Right lobe of liver (tissue), 6 donors: ENCODE measurements around the gene BUD23. TPM values are rescaled to one million over a fixed set of nuclear protein-coding genes. Genes with fewer than 3 reads are reported as not detected.

ENCODE experiments used
- ATAC-seq, 4 donors: fragments of 200-7000 bp; cut with Tn5 transposase; one replicate each; pipeline ENCODE4 v1.9.1; 2020; ENCODE audit warnings: mild to moderate bottlenecking in 4 of 4, moderate library complexity in 4 of 4
- DNase-seq, 3 donors: peaks; one replicate each; pipeline ENCODE4 v3.0.0-alpha.2; 2020
- H3K27ac ChIP-seq, 3 donors: fragments of 200-600 bp; one replicate each; pipeline ENCODE4 v1.8.0; 2022
- H3K27me3 ChIP-seq, 2 donors: fragments of 200-600 bp; one replicate each; pipeline ENCODE4 v1.8.0; 2022
- H3K36me3 ChIP-seq, 4 donors: fragments of 200-600 bp; sonication (generic) in 1 of 4; one replicate each; pipeline versions ENCODE4 v1.5.1 to v1.8.0; 2017 to 2022; ENCODE audit warnings: control low read depth in 1 of 4
- H3K4me1 ChIP-seq, 4 donors: fragments of 200-600 bp; sonication (generic) in 1 of 4; one replicate each; pipeline versions ENCODE4 v1.5.1 to v1.8.0; 2017 to 2022; ENCODE audit warnings: control low read depth in 1 of 4
- H3K4me3 ChIP-seq, 3 donors: fragments of 200-600 bp; one replicate each; pipeline ENCODE4 v1.8.0; 2022
- H3K9me3 ChIP-seq, 4 donors: fragments of 200-600 bp; sonication (generic) in 1 of 4; one replicate each; pipeline versions ENCODE4 v1.5.1 to v1.8.0; 2017 to 2022; ENCODE audit warnings: control low read depth in 1 of 4
- POLR2A ChIP-seq: fragments of 450-650 bp; IDR thresholded peaks from one replicate; pipeline ENCODE4 v1.6.1; 2017; ENCODE audit warnings: antibody characterized with exemption, mild to moderate bottlenecking
- WGBS: methylation state at CpG from one replicate; pipeline ENCODE4 v1.1.6; 2018; ENCODE audit warnings: low coverage, low lambda C conversion rate; ENCODE audit not compliant: insufficient coverage; ENCODE audit errors: missing lambda C conversion rate; 5-methylcytosine and 5-hydroxymethylcytosine counted together
- intact Hi-C, 2 donors: fragments of 100-400 bp; cut with DNase I; formaldehyde crosslinking; loops; one replicate each; pipeline versions ENCODE4 v1.11.2 to v1.14.1; 2022
- total RNA-seq, 6 experiments: library from RNA; depleted of rRNA in 2 of 6; stranded (reverse); fragments of >200 nt in 2 of 6; fragmentation: NEBNext Ultra II Directional in 3 of 6; extraction: Animal tissue kit (Norgen Biotek cat#: 25700) in 3 of 6; gene quantifications; one replicate each; pipeline versions ENCODE4 v1.1.0 to v1.2.4, GENCODE V29; 2016 to 2023
- TF ChIP-seq, protein P1 (sequence below), 4 donors: fragments of 200-600 bp in 3 of 4; fragments of 450-650 bp in 1 of 4; IDR thresholded peaks; one replicate each; pipeline versions ENCODE4 v1.5.1 to v1.8.0; 2016 to 2022; ENCODE audit warnings: antibody characterized with exemption in 4 of 4, mild to moderate bottlenecking in 2 of 4
- donor health status: DM: no; HTN: yes; CAD: no.
- donor health status: DM: no; HTN: no; CAD: no.
- donor health status: DM: no; HTN: no; CAD: no.
- donor health status: DM: no; HTN: yes; CAD: no.
- donor health status: DM: no; HTN: yes; CAD: no.

Gene BUD23
- total RNA-seq, 6 experiments from 2014 or later = 24.1 to 35.0 (median 29.2) TPM

DNA sequence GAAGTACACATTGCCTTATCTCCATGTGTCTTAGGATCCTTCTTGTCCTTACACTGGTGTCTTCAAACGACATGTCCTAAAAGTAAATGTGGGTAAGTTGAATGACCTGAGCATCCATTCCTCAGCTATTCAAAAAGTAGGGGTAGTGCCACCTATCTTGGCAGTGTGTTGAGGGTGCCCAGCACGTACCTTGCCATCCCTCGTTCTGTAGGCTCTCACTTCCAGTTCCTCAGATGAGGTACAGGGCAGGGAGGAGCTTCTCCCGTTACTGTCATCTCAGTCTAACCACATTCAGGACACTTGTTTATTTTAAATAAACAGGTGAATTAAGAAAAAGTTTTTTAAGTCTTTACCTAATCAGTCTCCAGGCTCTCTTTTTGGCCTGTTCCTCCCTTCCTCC, 13.0 kb downstream of the BUD23 start:
- Histone ChIP-seq H3K9me3 (no peaks in the 10 kb centered on the region), H3K27me3 (no peaks in the 10 kb centered on the region), H3K4me1 (no peaks in the 10 kb centered on the region), H3K36me3 (peaks cover 0 to 54% (median 23%) of the 10 kb centered on the region in 4 donors), H3K4me3 (no peak overlapping the region), H3K27ac (no peak overlapping the region)
- intact Hi-C loops = no loop called here
- no peak for DNase-seq
- ATAC-seq = no peak
- WGBS = 91% methylated on average over 4 of the region's 4 CpGs
- no peak for TF ChIP-seq POLR2A
- TF ChIP-seq, protein P1, sequence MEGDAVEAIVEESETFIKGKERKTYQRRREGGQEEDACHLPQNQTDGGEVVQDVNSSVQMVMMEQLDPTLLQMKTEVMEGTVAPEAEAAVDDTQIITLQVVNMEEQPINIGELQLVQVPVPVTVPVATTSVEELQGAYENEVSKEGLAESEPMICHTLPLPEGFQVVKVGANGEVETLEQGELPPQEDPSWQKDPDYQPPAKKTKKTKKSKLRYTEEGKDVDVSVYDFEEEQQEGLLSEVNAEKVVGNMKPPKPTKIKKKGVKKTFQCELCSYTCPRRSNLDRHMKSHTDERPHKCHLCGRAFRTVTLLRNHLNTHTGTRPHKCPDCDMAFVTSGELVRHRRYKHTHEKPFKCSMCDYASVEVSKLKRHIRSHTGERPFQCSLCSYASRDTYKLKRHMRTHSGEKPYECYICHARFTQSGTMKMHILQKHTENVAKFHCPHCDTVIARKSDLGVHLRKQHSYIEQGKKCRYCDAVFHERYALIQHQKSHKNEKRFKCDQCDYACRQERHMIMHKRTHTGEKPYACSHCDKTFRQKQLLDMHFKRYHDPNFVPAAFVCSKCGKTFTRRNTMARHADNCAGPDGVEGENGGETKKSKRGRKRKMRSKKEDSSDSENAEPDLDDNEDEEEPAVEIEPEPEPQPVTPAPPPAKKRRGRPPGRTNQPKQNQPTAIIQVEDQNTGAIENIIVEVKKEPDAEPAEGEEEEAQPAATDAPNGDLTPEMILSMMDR (IDR thresholded peaks at IDR 0.05) = no peak

DNA sequence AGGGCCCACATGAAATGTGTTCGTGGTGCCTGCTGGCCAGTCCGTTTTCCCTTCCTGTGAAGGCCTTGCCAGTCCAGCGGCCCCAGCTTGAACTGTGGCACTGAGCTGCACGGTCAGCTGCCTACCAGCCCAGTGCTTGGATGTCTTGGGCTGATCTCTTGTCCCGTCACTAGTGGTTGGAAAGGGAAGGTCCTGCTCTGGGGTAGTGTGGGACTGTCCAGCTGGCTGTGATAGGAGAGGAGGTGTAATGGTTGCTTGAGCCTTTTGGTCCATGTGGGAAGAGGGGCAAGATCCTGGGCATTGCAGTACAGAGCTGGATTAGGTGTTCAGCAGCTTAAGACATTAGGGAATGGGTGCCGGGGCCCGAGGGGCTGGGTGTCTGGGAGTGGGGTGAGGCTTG, 15.0 kb downstream of the BUD23 start:
- no peak for ATAC-seq
- DNase-seq = no peak
- no peak for TF ChIP-seq POLR2A
- TF ChIP-seq, protein P1 (IDR thresholded peaks at IDR 0.05) = no peak
- Histone ChIP-seq H3K9me3 (no peaks in the 10 kb centered on the region), H3K4me3 (no peak overlapping the region), H3K27me3 (no peaks in the 10 kb centered on the region), H3K4me1 (no peaks in the 10 kb centered on the region), H3K36me3 (peaks cover 0 to 35% (median 18%) of the 10 kb centered on the region in 4 donors), H3K27ac (no peak overlapping the region)
- 87% methylated on average over 5 of the region's 7 CpGs for WGBS
- intact Hi-C loops = no loop called here

DNA sequence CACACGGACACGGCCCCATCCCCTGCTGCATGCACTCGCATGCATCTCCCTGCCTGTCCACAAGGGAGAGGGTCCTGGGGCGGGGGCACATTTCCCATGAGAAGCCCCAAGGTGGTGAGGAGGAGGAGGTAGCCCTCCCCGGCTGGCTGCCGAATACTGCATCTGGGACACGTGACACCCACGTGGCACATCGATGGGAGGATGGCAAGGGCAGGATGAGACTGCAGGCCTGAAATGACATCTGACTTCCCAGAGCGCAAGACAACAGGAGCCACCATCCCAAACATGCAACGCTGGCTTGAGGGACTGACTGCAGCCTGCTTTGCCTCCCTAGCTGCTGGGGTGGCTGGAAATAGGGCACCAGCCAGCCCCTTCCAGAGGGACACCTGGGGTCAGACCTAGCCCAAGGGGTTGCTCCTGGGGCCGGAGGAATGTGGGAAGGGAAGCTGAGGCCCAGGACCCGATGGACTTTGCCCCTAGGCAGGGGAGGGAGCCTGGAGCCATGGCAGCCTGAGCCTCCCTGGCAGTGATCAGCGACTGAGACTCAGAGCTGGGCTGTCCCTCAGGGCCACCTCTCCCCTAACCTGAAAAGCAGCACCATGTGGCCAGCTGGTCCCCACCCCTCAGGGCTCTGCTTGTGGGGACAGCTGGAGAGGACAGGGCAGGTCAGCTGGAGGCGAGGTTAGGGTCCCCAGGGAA, 16.1 kb downstream of the BUD23 start:
- Histone ChIP-seq H3K27ac (no peak overlapping the region), H3K36me3 (peaks cover 0 to 24% (median 10%) of the 10 kb centered on the region in 4 donors), H3K4me3 (no peak overlapping the region), H3K4me1 (no peaks in the 10 kb centered on the region), H3K9me3 (no peaks in the 10 kb centered on the region), H3K27me3 (no peaks in the 10 kb centered on the region)
- intact Hi-C loops = no loop called here
- ATAC-seq (no peak), DNase-seq (no peak)
- no peak for TF ChIP-seq POLR2A
- TF ChIP-seq, protein P1 (IDR thresholded peaks at IDR 0.05) = no peak
- WGBS = 50% methylated on average over 1 of the region's 15 CpGs

DNA sequence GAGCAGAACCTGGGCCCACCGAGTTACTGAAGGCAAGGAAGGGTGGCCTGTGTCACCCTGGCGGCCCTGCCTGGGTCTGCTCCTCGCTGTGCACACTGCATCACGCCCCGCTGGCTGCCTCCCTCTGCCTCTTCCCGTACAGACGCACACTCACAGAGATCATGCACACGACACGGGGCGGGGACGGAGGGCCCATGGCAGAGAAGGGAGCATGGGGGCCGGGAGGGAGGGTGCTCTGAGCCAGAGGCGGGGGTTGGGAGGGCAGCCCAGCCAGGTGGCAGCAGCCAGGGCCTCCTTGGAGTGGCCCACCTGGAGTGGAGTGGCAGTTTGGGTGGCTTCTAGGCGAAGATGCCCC, 16.6 kb downstream of the BUD23 start:
- Histone ChIP-seq H3K4me1 (no peaks in the 10 kb centered on the region), H3K27me3 (no peaks in the 10 kb centered on the region), H3K36me3 (peaks cover 0 to 19% (median 6%) of the 10 kb centered on the region in 4 donors), H3K4me3 (no peak overlapping the region), H3K27ac (no peak overlapping the region), H3K9me3 (no peaks in the 10 kb centered on the region)
- intact Hi-C loops = no loop called here
- no peak for TF ChIP-seq POLR2A
- TF ChIP-seq, protein P1 (IDR thresholded peaks at IDR 0.05) = no peak
- DNase-seq (no peak), ATAC-seq (no peak)
- 60% methylated on average over 1 of the region's 14 CpGs for WGBS
